Gastrocnemius medialis (tissue), 4 donors: ENCODE data around the gene MVD. TPM values are rescaled to one million over a fixed set of nuclear protein-coding genes. Genes with fewer than 3 reads are reported as not detected.

Experiments
- ATAC-seq, 2 donors: fragments of 150-250 bp; one replicate each; pipeline ENCODE4 v1.9.1; 2016
- DNase-seq, 2 donors: peaks; one replicate each; pipeline ENCODE4 v3.0.0-alpha.2; 2019
- H3K27ac ChIP-seq, 4 donors: fragments of 200-600 bp; sonication (generic); 1 replicate in 1 of 4; 2 replicates in 3 of 4; pipeline ENCODE4 v1.5.1; 2016 to 2018; ENCODE audit warnings: mild to moderate bottlenecking in 2 of 4, moderate library complexity in 1 of 4
- H3K27me3 ChIP-seq, 3 donors: fragments of 200-600 bp; sonication (generic) in 2 of 3; 1 replicate in 1 of 3; 2 replicates in 2 of 3; pipeline versions ENCODE4 v1.5.1 to v1.6.0; 2016 to 2019; ENCODE audit warnings: mild to moderate bottlenecking in 1 of 3, moderate library complexity in 1 of 3
- H3K36me3 ChIP-seq, 2 donors: fragments of 200-600 bp; sonication (generic) in 1 of 2; one replicate each; pipeline ENCODE4 v1.5.1; 2017 to 2018
- H3K4me1 ChIP-seq, 2 donors: fragments of 200-600 bp; sonication (generic) in 1 of 2; one replicate each; pipeline ENCODE4 v1.5.1; 2016 to 2017; ENCODE audit warnings: mild to moderate bottlenecking in 2 of 2
- H3K4me3 ChIP-seq, 4 donors: fragments of 200-600 bp; sonication (generic) in 3 of 4; 1 replicate in 1 of 4; 2 replicates in 3 of 4; pipeline ENCODE4 v1.5.1; 2016 to 2019; ENCODE audit warnings: mild to moderate bottlenecking in 2 of 4
- H3K9me3 ChIP-seq, 3 donors: fragments of 200-600 bp; sonication (generic) in 2 of 3; 1 replicate in 1 of 3; 2 replicates in 2 of 3; pipeline ENCODE4 v1.5.1; 2016 to 2019
- POLR2A ChIP-seq, 2 donors: fragments of 450-650 bp; IDR thresholded peaks; one replicate each; pipeline ENCODE4 v1.6.1; 2017; ENCODE audit warnings: antibody characterized with exemption in 2 of 2, mild to moderate bottlenecking in 2 of 2, moderate library complexity in 2 of 2
- in situ Hi-C, 4 donors: fragments of 200-750 bp; cut with MboI; loops; one replicate each; pipeline versions ENCODE4 v1.15.0 to v1.8.0; 2017; ENCODE audit warnings: low sequenced_read_pairs in 4 of 4
- intact Hi-C: fragments of 100-400 bp; cut with DNase I; formaldehyde crosslinking; loops from one replicate; pipeline ENCODE4 v1.15.1; 2023; ENCODE audit warnings: low total_unique reads
- total RNA-seq, 4 donors: library from RNA; depleted of rRNA; stranded (reverse); fragments of >200 nt; gene quantifications; one replicate each; pipeline versions ENCODE4 v1.1.0 to v1.2.3, GENCODE V29; 2016
- TF ChIP-seq, protein P1 (sequence below), 5 experiments: fragments of 450-650 bp in 3 of 5; fragments of 200-600 bp in 2 of 5; sonication (generic) in 2 of 5; IDR thresholded peaks in 4 of 5; conservative IDR thresholded peaks in 1 of 5; 1 replicate in 4 of 5; 2 replicates in 1 of 5; pipeline ENCODE4 v1.5.1; 2016 to 2019; ENCODE audit warnings: antibody characterized with exemption in 5 of 5, mild to moderate bottlenecking in 3 of 5, moderate library complexity in 3 of 5

MVD gene
- total RNA-seq, 4 donors from 2014 or later: 9.0 to 16.3 (median 13.4) TPM

DNA sequence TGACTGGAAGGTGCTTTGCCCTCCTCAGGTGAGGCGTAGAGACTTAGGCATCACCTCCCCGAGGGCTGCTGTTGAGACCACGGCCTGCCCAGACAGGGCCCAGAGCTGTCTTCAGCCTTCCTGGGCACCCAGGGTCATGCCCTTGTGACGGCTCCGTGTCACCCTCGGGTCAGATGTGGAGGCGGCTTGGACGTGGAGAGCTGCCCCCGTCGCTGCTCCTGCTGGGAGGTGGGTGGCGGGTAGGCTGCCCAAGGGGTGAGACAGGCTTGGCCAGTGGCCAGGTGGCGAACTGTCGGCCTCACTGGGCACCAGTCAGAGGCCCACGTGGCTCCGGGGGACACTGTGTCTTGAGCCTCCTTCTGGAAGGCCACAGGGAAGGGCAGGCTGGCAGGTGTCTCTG lies 32.3 kb upstream of the MVD start:
- in situ Hi-C loops: no loop called here
- H3K9me3 ChIP-seq: no peaks in the 10 kb centered on the region
- DNase-seq (no peak), ATAC-seq (peak; percentile 17 to 23)
- peaks cover 7 to 12% of the 10 kb centered on the region in 2 donors for H3K4me1 ChIP-seq
- intact Hi-C loops: no loop called here
- no peak overlapping the region for H3K4me3 ChIP-seq
- H3K36me3 ChIP-seq: peaks cover 0 to 32% of the 10 kb centered on the region in 2 donors
- no peaks in the 10 kb centered on the region for H3K27me3 ChIP-seq
- H3K27ac ChIP-seq: peak overlapping the region; percentile 56 to 75 (median 67)
- TF ChIP-seq, protein P1, sequence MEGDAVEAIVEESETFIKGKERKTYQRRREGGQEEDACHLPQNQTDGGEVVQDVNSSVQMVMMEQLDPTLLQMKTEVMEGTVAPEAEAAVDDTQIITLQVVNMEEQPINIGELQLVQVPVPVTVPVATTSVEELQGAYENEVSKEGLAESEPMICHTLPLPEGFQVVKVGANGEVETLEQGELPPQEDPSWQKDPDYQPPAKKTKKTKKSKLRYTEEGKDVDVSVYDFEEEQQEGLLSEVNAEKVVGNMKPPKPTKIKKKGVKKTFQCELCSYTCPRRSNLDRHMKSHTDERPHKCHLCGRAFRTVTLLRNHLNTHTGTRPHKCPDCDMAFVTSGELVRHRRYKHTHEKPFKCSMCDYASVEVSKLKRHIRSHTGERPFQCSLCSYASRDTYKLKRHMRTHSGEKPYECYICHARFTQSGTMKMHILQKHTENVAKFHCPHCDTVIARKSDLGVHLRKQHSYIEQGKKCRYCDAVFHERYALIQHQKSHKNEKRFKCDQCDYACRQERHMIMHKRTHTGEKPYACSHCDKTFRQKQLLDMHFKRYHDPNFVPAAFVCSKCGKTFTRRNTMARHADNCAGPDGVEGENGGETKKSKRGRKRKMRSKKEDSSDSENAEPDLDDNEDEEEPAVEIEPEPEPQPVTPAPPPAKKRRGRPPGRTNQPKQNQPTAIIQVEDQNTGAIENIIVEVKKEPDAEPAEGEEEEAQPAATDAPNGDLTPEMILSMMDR (IDR thresholded peaks at IDR 0.05 in 4 of 5, conservative IDR thresholded peaks at IDR 0.05 in 1 of 5): no peak
- TF ChIP-seq POLR2A (IDR thresholded peaks at IDR 0.05): no peak

GRCh38 chr16:88694221-88695087 lies 31.6 kb upstream of the MVD start:
- no peaks in the 10 kb centered on the region for H3K27me3 ChIP-seq
- no peak overlapping the region for H3K4me3 ChIP-seq
- DNase-seq (no peak), ATAC-seq (no peak)
- in situ Hi-C loops: no loop called here
- no peak for TF ChIP-seq POLR2A (IDR thresholded peaks at IDR 0.05)
- TF ChIP-seq, protein P1 (IDR thresholded peaks at IDR 0.05 in 4 of 5, conservative IDR thresholded peaks at IDR 0.05 in 1 of 5): no peak
- H3K9me3 ChIP-seq: no peaks in the 10 kb centered on the region
- intact Hi-C loops: no loop called here
- H3K4me1 ChIP-seq: peaks cover 7 to 12% of the 10 kb centered on the region in 2 donors
- H3K27ac ChIP-seq: no peak overlapping the region
- H3K36me3 ChIP-seq: peaks cover 0 to 31% of the 10 kb centered on the region in 2 donors

DNA sequence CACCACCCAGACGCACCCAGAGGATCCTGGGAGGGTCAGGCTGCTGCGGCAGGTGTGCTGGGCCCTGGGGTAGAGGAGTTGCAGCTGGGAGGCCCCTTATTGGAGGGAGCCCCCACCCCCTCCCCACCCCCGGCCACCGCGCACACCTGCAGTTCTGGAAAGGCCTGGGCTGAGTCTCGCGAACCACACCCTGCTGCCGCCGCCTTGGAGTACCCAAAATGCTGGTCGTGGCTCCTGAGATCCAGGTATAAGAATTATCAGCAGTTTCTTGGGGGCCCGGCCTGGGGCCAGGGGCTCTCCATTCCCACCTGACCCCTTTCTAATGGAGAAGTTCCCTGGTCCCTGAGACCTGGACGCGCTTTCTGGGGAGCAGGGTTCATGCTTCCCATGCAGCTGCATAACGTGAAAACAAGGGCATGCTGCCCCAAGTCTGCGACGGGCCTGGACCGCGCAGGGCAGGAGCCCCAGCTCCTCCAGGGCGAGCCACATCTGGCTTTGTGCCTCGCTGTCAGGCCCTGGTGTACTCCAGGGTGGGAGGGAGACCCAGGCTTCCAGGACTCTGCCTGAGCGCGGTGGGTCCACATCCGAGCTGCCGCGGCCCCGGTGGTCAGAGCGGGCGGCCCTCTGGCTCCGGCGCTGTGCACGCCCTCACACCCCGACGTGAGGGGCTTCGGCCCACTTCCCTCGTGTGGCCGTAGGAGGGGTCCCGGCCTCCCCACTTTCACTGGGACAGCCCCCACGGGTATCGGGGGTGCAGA lies 30.7 kb upstream of the MVD start:
- in situ Hi-C loops: no loop called here
- Histone ChIP-seq H3K4me3 (no peak overlapping the region), H3K4me1 (peaks cover 7 to 12% of the 10 kb centered on the region in 2 donors), H3K36me3 (peaks cover 0 to 23% of the 10 kb centered on the region in 2 donors), H3K27ac (no peak overlapping the region), H3K27me3 (no peaks in the 10 kb centered on the region), H3K9me3 (no peaks in the 10 kb centered on the region)
- TF ChIP-seq POLR2A (IDR thresholded peaks at IDR 0.05): no peak
- TF ChIP-seq, protein P1 (IDR thresholded peaks at IDR 0.05 in 4 of 5, conservative IDR thresholded peaks at IDR 0.05 in 1 of 5): no peak
- intact Hi-C loops: no loop called here
- ATAC-seq: no peak
- no peak for DNase-seq

GRCh38 chr16:88692861-88693260 lies 30.0 kb upstream of the MVD start:
- Histone ChIP-seq H3K9me3 (no peaks in the 10 kb centered on the region), H3K27me3 (no peaks in the 10 kb centered on the region), H3K4me3 (no peak overlapping the region), H3K36me3 (peaks cover 0 to 15% of the 10 kb centered on the region in 2 donors), H3K4me1 (peaks cover 12 to 19% of the 10 kb centered on the region in 2 donors), H3K27ac (no peak overlapping the region)
- no peak for TF ChIP-seq POLR2A (IDR thresholded peaks at IDR 0.05)
- TF ChIP-seq, protein P1 (IDR thresholded peaks at IDR 0.05 in 4 of 5, conservative IDR thresholded peaks at IDR 0.05 in 1 of 5): no peak
- DNase-seq (no peak), ATAC-seq (no peak)
- intact Hi-C loops: no loop called here
- in situ Hi-C loops: no loop called here
